Left ventricle myocardium inferior (tissue), 1 donor: ENCODE measurements around the gene RARRES2. TPM values are rescaled to one million over a fixed set of nuclear protein-coding genes. Genes with fewer than 3 reads are reported as not detected.

ENCODE experiments used
- DNase-seq: peaks from one replicate; pipeline ENCODE4 v3.0.0-alpha.2; 2020
- H3K27ac ChIP-seq: fragments of 200-600 bp; replicated peaks from 2 replicates; pipeline ENCODE4 v1.8.0; 2021
- H3K27me3 ChIP-seq: fragments of 200-600 bp; 2 replicates; pipeline ENCODE4 v1.8.0; 2021; ENCODE audit warnings: low read depth
- H3K36me3 ChIP-seq: fragments of 200-600 bp; 2 replicates; pipeline ENCODE4 v1.8.0; 2021
- H3K4me1 ChIP-seq: fragments of 200-600 bp; 2 replicates; pipeline ENCODE4 v1.8.0; 2021
- H3K4me3 ChIP-seq: fragments of 200-600 bp; 2 replicates; pipeline ENCODE4 v1.8.0; 2021; ENCODE audit warnings: mild to moderate bottlenecking, moderate library complexity
- H3K9me3 ChIP-seq: fragments of 200-600 bp; replicated peaks from 2 replicates; pipeline ENCODE4 v1.8.0; 2021
- intact Hi-C: fragments of 100-400 bp; cut with micrococcal nuclease; formaldehyde crosslinking; loops from one replicate; pipeline ENCODE4 v1.11.0; 2022
- total RNA-seq: library from RNA; stranded (reverse); fragmentation: NEBNext Ultra II Directional; extraction: Animal tissue kit (Norgen Biotek cat#: 25700); gene quantifications from one replicate; pipeline ENCODE4 v1.2.1, GENCODE V29; 2021
- TF ChIP-seq, protein P1 (sequence below): fragments of 200-600 bp; IDR thresholded peaks from 2 replicates; pipeline ENCODE4 v1.8.0; 2021; ENCODE audit warnings: antibody characterized with exemption, mild to moderate bottlenecking, borderline replicate concordance
- donor health status: DM: no; HTN: yes; CAD: no; lungs with severe emphysema.

RARRES2 gene
- total RNA-seq, 1 donor from 2014 or later: 17.6 TPM

DNA sequence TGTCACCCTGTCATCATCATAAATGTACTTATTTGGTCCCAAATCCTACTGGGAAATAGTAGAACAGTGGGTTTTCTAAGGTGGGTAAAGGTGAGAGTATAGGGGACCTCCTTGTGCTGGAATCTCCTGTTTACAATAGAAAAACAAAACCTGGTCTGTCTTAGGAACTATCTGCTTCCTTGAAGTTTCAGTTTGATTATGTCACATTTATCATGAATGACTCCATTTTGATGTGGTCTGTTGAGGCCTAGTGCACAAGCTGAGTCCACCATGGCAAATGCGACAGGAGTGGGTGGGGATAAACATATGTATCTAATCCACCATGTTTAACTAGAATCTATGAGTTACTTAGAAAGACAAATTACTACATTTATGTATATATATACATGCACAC lies 14.2 kb upstream of the RARRES2 start:
- Histone ChIP-seq H3K27me3 (no peaks in the 10 kb centered on the region), H3K4me1 (no peaks in the 10 kb centered on the region), H3K36me3 (no peaks in the 10 kb centered on the region), H3K4me3 (no peak overlapping the region), H3K9me3 (no peaks in the 10 kb centered on the region), H3K27ac (no peak overlapping the region)
- no peak for DNase-seq
- TF ChIP-seq, protein P1, sequence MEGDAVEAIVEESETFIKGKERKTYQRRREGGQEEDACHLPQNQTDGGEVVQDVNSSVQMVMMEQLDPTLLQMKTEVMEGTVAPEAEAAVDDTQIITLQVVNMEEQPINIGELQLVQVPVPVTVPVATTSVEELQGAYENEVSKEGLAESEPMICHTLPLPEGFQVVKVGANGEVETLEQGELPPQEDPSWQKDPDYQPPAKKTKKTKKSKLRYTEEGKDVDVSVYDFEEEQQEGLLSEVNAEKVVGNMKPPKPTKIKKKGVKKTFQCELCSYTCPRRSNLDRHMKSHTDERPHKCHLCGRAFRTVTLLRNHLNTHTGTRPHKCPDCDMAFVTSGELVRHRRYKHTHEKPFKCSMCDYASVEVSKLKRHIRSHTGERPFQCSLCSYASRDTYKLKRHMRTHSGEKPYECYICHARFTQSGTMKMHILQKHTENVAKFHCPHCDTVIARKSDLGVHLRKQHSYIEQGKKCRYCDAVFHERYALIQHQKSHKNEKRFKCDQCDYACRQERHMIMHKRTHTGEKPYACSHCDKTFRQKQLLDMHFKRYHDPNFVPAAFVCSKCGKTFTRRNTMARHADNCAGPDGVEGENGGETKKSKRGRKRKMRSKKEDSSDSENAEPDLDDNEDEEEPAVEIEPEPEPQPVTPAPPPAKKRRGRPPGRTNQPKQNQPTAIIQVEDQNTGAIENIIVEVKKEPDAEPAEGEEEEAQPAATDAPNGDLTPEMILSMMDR: no peak
- intact Hi-C loops: loop anchor here (5.0 kb wide), 1 partner anchor 67 kb away; no protein-coding TSS in a partner anchor

DNA sequence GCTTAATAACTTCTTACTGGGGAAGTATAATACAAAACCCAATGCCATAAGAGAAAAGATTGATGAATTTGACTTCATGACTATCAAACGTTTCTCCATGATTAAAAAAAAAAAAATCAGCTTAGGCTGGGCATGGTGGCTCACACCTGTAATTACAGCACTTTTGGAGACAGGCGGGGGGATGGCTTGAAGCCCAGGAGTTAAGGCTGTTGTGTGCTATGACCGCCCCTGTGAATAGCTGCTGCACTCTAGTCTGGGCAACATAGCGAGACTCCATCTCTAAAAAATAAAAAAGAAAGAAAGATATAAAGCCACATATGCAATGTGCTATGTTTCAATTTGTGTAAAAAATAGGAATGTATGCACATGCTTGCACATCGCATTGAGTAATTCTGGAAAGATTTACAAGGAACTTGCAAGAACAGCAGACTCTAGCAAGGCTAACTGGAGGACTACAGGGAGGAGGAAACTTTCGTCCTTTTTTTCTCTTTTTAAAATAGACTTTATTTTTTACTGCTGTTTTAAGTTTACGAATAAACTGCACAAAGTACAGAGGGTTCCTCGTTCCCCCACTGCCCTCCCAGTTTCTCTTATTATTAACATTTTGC lies 10.3 kb upstream of the RARRES2 start:
- no peak for DNase-seq
- intact Hi-C loops: no loop called here
- TF ChIP-seq, protein P1: no peak
- Histone ChIP-seq H3K27me3 (peaks cover 8% of the 10 kb centered on the region), H3K9me3 (no peaks in the 10 kb centered on the region), H3K27ac (no peak overlapping the region), H3K4me1 (no peaks in the 10 kb centered on the region), H3K4me3 (no peak overlapping the region), H3K36me3 (no peaks in the 10 kb centered on the region)

DNA sequence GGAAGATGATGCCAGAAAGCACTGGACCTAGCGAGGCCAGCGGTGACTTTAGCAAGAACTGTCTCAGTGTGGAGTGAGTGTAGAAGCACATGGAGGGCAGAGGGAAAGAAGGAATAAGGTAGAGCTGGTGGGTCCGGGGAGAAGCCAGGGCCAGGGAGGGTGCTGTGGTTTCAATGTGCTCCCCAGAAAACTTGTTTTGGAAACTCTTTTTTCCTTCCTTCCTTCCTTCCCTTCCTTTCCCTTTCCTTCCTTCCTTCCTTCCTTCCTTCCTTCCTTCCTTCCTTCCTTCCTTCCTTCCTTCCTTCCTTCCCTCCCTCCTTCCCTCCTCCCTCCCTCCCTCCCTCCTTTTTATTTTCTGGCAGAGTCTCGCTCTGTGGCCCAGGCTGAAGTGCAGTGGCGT lies 5.5 kb upstream of the RARRES2 start:
- Histone ChIP-seq H3K27ac (no peak overlapping the region), H3K36me3 (no peaks in the 10 kb centered on the region), H3K27me3 (peaks cover 44% of the 10 kb centered on the region), H3K4me3 (no peak overlapping the region), H3K9me3 (peaks cover 15% of the 10 kb centered on the region), H3K4me1 (peaks cover 2% of the 10 kb centered on the region)
- no peak for DNase-seq
- TF ChIP-seq, protein P1: no peak
- intact Hi-C loops: no loop called here

DNA sequence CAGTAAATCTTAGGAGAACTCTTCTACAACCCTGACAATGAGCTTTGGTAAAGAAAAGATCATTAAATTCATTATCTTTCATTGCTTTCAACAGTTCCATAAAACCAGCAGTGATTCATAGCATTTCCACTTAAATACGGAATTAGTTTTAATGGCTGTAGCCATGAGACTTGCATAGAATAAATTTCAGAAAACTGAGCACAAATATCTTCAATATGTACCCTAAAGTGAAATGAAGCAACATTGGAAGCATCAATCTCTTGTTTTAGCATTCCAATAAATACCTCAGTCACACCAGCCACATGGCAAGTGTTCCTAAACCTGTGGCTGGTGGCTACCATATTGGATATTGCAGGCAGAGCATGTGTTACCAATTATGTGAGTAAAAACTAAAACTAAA lies 3.6 kb upstream of the RARRES2 start:
- peaks cover 15% of the 10 kb centered on the region for H3K9me3 ChIP-seq
- H3K36me3 ChIP-seq: no peaks in the 10 kb centered on the region
- DNase-seq: no peak
- H3K4me1 ChIP-seq: peaks cover 21% of the 10 kb centered on the region
- H3K27ac ChIP-seq: no peak overlapping the region
- H3K4me3 ChIP-seq: no peak overlapping the region
- TF ChIP-seq, protein P1: no peak
- H3K27me3 ChIP-seq: peaks cover 63% of the 10 kb centered on the region
- intact Hi-C loops: no loop called here

DNA sequence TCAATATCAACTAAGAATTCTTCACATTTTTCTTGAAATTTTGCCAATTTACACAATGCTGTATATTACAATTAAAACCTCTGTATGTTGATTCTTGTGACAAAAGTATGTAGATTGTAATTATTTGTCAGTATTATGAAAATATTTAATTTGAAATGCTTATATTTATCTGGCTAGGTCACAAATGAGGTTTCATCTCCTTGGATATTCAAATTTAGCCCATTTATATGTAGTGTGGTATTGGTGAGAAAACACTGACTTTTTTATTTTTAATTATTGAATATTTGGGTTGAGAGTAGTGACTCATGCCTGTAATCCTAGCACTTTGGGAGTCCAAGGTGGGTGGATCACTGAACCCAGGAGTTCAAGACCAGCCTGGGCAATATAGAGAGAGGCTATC lies 2.9 kb upstream of the RARRES2 start:
- DNase-seq: no peak
- Histone ChIP-seq H3K4me3 (no peak overlapping the region), H3K4me1 (peaks cover 28% of the 10 kb centered on the region), H3K27me3 (peaks cover 69% of the 10 kb centered on the region), H3K9me3 (peaks cover 15% of the 10 kb centered on the region), H3K27ac (no peak overlapping the region), H3K36me3 (no peaks in the 10 kb centered on the region)
- TF ChIP-seq, protein P1: no peak
- intact Hi-C loops: no loop called here
